Activated CD4-positive, alpha-beta T cell treated with anti-CD3 and anti-CD28 coated beads, Interleukin-2, amount 10 ng/mL, durations not matched to agents 24 days and 14 days (primary cell): ENCODE results near the gene NDOR1. TPM values are rescaled to one million over a fixed set of nuclear protein-coding genes. Genes with fewer than 3 reads are reported as not detected.

Experiments
- DNase-seq: peaks from one replicate; pipeline ENCODE4 v3.0.0; 2022
- H3K27ac Mint-ChIP-seq: one replicate; pipeline ENCODE4 v1.8.0; 2022; ENCODE audit warnings: mild to moderate bottlenecking, mixed read lengths
- H3K27me3 Mint-ChIP-seq: one replicate; pipeline ENCODE4 v1.8.0; 2022; ENCODE audit warnings: mixed read lengths
- H3K36me3 Mint-ChIP-seq: one replicate; pipeline ENCODE4 v1.8.0; 2022; ENCODE audit warnings: low read depth, mild to moderate bottlenecking, mixed read lengths
- H3K4me1 Mint-ChIP-seq: one replicate; pipeline ENCODE4 v1.8.0; 2021; ENCODE audit warnings: mixed read lengths
- H3K4me3 Mint-ChIP-seq: one replicate; pipeline ENCODE4 v1.8.0; 2022; ENCODE audit warnings: mild to moderate bottlenecking, moderate library complexity, mixed read lengths
- H3K9me3 Mint-ChIP-seq: one replicate; pipeline ENCODE4 v1.8.0; 2021; ENCODE audit warnings: mixed read lengths
- intact Hi-C: fragments of 100-400 bp; cut with micrococcal nuclease; formaldehyde crosslinking; loops from one replicate; pipeline ENCODE4 v1.15.1; 2023
- total RNA-seq: library from RNA; stranded (reverse); gene quantifications from 2 replicates; pipeline ENCODE4 v1.2.3, GENCODE V29; 2022

NDOR1 gene
- total RNA-seq, 1 donor from 2014 or later = 45.1 TPM

DNA sequence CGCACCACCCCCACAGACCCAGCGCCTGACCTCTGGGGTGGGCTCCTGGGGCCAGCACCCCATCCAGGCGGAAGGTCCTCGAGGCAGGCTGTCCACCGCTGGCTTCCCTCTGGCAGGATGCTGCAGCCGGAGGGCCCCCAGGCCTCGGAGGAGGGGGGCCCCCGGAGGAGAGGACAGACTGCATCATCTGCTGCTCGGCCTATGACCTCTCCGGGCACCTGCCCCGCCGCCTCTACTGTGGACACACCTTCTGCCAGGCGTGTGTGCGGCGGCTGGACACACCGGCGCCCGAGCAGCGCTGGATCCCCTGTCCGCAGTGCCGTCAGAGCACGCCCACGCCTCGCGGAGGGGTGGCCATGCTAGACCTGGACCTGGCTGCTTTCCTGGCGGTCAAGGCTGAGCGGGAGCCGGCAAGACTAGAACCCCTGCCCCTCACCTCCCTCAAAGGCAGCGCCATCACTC lies 23.0 kb downstream of the NDOR1 start:
- Mint-ChIP-seq H3K27ac (no peak overlapping the region), H3K9me3 (no peaks in the 10 kb centered on the region), H3K4me3 (no peak overlapping the region), H3K36me3 (no peaks in the 10 kb centered on the region), H3K27me3 (peaks cover 2% of the 10 kb centered on the region), H3K4me1 (peaks cover 4% of the 10 kb centered on the region)
- intact Hi-C loops = no loop called here
- DNase-seq = no peak

DNA sequence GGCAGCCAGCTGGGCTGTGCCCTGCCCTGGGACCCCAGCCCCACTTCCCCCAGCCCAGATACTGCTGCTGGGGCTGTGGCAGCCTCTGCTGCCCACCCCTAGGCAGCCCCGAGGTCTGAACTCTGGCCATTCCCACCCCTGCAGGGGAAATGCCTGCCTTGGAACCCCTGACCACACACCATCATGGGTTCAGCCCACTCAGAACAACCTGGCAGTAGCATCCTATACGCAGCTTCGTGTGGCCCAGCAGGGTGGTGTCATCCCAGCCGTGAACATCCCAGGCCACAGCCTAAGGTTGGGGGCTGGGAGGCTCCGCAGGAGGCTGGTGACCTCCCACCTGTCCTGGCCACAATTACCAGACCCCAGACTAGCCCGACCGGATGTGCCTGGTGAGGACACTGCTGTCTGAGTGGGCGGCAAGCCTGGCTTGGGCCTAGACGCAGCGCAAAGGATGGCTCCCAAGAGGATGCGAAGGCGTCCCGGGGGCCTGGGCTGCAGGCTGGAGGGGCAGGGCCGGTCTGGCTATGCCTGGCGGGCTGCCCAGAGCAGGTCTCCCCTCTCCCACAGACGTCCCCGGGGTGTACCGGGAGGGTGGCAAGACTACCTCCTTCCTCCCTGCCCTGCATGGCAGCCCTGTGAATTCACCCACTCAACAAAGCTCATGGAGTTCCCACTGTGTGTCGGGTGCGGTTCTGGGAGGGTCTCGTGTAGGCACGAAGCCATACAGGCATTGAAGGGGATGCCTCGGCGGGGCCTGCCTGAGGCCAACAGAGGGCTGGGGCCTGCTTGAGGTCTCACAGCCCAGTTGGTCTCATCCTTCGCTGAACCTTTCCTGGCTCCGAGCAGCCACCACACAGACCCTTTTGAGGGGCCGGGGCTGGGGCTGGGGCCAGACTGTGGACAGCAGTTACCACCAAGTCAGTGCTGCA lies 23.7 kb downstream of the NDOR1 start:
- H3K27ac Mint-ChIP-seq = no peak overlapping the region
- no peaks in the 10 kb centered on the region for H3K9me3 Mint-ChIP-seq
- no peaks in the 10 kb centered on the region for H3K36me3 Mint-ChIP-seq
- peaks cover 2% of the 10 kb centered on the region for H3K27me3 Mint-ChIP-seq
- intact Hi-C loops = no loop called here
- H3K4me3 Mint-ChIP-seq = no peak overlapping the region
- DNase-seq = no peak
- peaks cover 3% of the 10 kb centered on the region for H3K4me1 Mint-ChIP-seq

DNA sequence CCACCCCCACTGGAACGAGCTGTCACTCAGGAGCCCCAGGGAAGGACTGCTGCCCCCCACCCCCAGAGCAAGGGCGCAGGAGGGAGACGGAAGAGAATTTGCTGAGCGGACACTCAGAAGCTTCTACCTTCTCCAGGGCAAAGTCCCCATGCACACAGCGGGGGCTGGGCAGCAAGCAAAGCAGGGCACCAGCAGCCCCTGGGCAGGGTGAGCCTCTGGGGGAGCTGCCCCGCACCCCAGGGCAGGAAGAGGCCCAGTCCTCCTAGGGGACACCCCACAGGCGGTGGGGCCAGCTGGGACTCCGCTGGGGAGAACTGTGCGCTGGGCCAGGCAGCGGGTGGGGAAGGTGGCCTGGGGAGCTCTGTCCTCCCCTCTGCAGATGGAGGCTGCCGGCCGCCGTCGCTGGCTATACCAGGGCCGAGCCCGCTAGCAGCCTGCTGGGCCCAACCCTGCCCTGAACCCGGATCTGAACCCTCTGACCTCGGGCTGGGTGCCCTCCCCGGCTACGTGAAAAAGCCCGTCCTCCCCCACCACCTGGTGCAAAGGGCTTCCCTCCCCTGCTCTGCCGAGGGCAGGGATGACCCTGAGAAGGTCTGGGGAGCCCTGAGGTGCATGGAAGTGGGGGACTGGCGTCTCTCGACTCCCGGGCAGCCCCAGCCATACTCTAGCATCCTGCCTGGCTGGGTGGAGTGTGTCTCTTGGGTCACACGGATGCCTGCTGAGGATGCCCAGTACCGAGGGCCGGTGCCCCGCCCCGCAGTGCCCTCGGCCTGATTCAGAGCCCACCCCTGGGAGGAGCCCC lies 24.6 kb downstream of the NDOR1 start:
- intact Hi-C loops = no loop called here
- peaks cover 3% of the 10 kb centered on the region for H3K4me1 Mint-ChIP-seq
- H3K27ac Mint-ChIP-seq = no peak overlapping the region
- H3K4me3 Mint-ChIP-seq = no peak overlapping the region
- H3K27me3 Mint-ChIP-seq = peaks cover 2% of the 10 kb centered on the region
- H3K36me3 Mint-ChIP-seq = no peaks in the 10 kb centered on the region
- no peak for DNase-seq
- H3K9me3 Mint-ChIP-seq = no peaks in the 10 kb centered on the region

DNA sequence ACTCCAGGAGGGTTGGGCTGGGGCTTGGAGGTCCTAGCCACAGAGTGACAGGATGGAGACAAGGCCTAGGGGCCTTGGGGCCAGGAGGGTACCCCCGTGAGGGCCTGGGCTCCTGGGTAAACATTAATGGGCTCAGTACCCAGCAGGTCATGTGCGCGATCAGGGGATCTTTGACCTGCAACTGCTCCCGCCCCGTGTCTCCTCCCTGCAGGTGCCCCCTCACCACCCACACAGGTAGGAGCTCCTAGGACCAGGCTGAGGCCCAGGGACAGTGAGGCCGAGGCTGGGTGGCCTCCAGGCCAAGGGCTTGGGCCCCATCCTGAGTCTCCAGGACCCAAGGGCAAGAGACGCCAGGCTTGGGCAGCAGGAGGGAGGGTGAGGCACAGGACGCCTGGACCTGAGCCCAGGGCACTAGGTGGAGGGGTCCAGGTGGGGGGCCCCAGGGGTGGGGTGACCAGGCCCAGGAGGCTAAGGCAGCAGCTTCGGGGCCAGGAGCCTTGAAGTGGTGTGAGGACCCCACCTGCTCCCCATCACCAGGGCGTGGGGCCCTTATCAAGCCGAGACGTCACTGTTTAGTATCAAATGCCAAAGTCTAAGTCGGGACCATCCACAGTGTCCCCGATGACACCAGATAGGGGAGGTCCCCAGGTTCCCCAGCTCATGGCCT lies 25.3 kb downstream of the NDOR1 start, which contains the start of gene SLC34A3:
Gene SLC34A3 (plus strand): TSS at position 197 of the 667 bp plus-strand sequence. CDS start 802 bp downstream, outside the sequence.
- Mint-ChIP-seq H3K27me3 (peaks cover 3% of the 10 kb centered on the region), H3K36me3 (no peaks in the 10 kb centered on the region), H3K4me1 (peaks cover 3% of the 10 kb centered on the region), H3K27ac (no peak within 1 kb of the TSS), H3K4me3 (no peak within 1 kb of the TSS), H3K9me3 (no peaks in the 10 kb centered on the region)
- no peak for DNase-seq
- intact Hi-C loops = no loop called here

DNA sequence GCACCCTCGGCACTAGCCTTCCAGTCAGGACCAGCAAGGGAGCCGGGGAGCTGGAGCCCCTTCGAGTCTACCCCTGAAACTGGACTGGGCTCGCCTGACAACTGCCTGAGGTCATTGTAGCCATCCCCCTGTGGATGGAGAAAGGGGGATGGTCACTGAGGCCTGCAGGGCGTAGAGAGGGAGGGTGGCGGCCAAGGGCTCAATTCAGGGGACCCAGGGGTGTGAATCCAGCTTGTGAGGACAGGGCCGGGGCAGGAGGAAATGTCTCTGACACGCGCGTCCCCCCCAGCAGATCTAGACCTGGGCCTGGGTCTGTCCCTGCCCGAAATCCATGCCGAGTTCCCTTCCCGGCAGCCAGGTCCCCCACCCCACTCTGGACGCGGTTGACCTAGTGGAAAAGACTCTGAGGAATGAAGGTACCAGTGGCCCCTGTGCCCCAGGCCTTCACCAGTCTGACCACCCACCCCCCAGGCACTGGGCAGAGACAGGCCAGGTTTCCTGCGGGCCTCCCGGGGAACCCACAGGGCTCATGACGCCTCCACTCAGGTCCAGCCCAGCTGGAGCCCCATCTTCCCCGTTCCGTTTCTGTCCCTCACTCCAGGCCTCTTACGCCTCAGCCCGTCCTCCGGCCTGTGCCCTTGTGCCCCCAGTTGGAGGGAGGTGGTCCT lies 26.0 kb downstream of the NDOR1 start:
- intact Hi-C loops = no loop called here
- H3K27me3 Mint-ChIP-seq = peaks cover 3% of the 10 kb centered on the region
- H3K27ac Mint-ChIP-seq = no peak overlapping the region
- no peaks in the 10 kb centered on the region for H3K36me3 Mint-ChIP-seq
- no peak for DNase-seq
- no peak overlapping the region for H3K4me3 Mint-ChIP-seq
- H3K9me3 Mint-ChIP-seq = no peaks in the 10 kb centered on the region
- peaks cover 3% of the 10 kb centered on the region for H3K4me1 Mint-ChIP-seq

DNA sequence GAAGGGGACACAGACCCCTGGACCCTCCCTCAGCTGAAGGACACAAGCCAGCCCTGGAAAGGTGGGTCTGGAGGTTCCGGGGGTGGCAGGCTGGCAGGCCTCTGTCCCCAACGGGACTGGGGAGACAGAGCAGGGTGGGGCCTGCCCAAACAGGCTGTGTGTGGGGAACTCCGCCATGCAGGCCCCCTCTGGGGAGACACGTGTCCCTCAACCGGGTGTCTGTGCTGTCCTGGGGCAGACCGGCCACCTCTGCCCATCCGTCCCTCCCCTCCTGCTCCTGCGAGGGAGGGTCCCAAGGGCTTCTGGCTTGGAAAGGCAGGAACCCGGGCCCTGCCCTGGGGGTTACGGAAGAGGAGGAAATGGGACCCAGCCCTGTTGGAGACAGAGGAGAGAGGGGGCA lies 26.6 kb downstream of the NDOR1 start:
- no peaks in the 10 kb centered on the region for H3K36me3 Mint-ChIP-seq
- H3K27ac Mint-ChIP-seq = no peak overlapping the region
- intact Hi-C loops = no loop called here
- DNase-seq = no peak
- H3K9me3 Mint-ChIP-seq = no peaks in the 10 kb centered on the region
- H3K4me1 Mint-ChIP-seq = peaks cover 3% of the 10 kb centered on the region
- H3K27me3 Mint-ChIP-seq = peaks cover 3% of the 10 kb centered on the region
- no peak overlapping the region for H3K4me3 Mint-ChIP-seq

DNA sequence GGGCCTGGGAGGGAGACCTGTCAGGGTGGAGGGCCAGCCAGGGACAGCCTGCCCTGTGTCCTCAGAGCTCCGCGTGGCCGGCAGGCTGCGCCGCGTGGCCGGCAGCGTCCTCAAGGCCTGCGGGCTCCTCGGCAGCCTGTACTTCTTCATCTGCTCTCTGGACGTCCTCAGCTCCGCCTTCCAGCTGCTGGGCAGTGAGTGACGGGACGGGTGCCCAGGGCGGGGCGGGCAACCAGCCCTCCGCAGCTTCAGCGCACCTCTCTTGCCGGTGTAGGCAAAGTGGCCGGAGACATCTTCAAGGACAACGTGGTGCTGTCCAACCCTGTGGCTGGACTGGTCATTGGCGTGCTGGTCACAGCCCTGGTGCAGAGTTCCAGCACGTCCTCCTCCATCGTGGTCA lies 27.0 kb downstream of the NDOR1 start:
- H3K9me3 Mint-ChIP-seq = no peaks in the 10 kb centered on the region
- DNase-seq = no peak
- intact Hi-C loops = no loop called here

DNA sequence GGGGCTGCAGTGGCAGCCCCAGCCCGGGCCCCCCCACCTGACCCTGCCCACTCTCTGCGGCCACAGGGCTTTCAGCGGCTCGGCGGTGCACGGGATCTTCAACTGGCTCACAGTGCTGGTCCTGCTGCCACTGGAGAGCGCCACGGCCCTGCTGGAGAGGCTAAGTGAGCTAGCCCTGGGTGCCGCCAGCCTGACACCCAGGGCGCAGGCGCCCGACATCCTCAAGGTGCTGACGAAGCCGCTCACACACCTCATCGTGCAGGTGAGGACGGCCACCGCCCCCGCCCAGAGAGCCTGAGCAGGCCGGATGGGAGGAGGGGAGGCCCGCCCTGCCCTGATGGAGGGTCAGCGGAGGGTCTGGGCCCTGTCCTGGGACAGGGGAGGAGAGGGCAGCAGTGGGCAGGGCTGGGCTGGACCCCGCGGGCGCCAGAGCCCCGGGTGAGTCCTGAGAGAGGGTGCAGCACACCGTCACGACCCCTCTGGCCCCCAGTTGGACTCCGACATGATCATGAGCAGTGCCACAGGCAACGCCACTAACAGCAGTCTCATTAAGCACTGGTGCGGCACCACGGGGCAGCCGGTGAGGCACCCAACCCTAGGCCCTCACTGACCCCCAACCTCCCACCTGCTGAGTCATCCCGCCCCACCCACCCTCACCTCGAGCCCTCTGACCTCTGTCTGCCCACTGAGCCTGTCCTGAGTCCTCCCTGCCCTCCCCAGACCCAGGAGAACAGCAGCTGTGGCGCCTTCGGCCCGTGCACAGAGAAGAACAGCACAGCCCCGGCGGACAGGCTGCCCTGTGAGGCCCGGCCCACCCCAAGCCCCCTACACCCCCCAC lies 27.9 kb downstream of the NDOR1 start:
- intact Hi-C loops = no loop called here
- DNase-seq = no peak
- H3K27me3 Mint-ChIP-seq = peaks cover 2% of the 10 kb centered on the region
- no peak overlapping the region for H3K27ac Mint-ChIP-seq
- H3K36me3 Mint-ChIP-seq = no peaks in the 10 kb centered on the region
- H3K9me3 Mint-ChIP-seq = no peaks in the 10 kb centered on the region
- H3K4me3 Mint-ChIP-seq = no peak overlapping the region
- peaks cover 2% of the 10 kb centered on the region for H3K4me1 Mint-ChIP-seq

More for the DNA sequence above, 27.0 kb downstream of the NDOR1 start:
- H3K27me3 Mint-ChIP-seq = peaks cover 3% of the 10 kb centered on the region
- no peak overlapping the region for H3K4me3 Mint-ChIP-seq
- no peak overlapping the region for H3K27ac Mint-ChIP-seq
- no peaks in the 10 kb centered on the region for H3K36me3 Mint-ChIP-seq
- peaks cover 2% of the 10 kb centered on the region for H3K4me1 Mint-ChIP-seq

DNA sequence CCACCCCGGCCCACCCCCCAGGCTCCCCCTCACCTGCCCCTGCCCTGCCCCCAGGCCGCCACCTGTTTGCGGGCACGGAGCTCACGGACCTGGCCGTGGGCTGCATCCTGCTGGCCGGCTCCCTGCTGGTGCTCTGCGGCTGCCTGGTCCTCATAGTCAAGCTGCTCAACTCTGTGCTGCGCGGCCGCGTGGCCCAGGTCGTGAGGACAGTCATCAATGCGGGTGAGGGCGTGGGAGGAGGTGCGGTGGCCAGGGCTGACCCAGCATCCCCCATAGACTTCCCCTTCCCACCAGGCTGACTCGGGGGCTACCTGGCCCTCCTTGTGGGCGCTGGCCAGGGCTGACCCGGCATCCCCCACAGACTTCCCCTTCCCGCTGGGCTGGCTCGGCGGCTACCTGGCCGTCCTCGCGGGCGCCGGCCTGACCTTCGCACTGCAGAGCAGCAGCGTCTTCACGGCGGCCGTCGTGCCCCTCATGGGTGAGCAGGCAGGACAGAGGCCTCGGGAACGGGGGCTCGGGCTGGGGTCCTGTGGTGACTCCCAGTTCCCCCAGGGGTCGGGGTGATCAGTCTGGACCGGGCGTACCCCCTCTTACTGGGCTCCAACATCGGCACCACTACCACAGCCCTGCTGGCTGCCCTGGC lies 28.7 kb downstream of the NDOR1 start:
- Mint-ChIP-seq H3K27ac (no peak overlapping the region), H3K4me1 (peaks cover 7% of the 10 kb centered on the region), H3K4me3 (no peak overlapping the region), H3K9me3 (no peaks in the 10 kb centered on the region), H3K27me3 (peaks cover 2% of the 10 kb centered on the region), H3K36me3 (peaks cover 2% of the 10 kb centered on the region)
- no peak for DNase-seq
- intact Hi-C loops = no loop called here

DNA sequence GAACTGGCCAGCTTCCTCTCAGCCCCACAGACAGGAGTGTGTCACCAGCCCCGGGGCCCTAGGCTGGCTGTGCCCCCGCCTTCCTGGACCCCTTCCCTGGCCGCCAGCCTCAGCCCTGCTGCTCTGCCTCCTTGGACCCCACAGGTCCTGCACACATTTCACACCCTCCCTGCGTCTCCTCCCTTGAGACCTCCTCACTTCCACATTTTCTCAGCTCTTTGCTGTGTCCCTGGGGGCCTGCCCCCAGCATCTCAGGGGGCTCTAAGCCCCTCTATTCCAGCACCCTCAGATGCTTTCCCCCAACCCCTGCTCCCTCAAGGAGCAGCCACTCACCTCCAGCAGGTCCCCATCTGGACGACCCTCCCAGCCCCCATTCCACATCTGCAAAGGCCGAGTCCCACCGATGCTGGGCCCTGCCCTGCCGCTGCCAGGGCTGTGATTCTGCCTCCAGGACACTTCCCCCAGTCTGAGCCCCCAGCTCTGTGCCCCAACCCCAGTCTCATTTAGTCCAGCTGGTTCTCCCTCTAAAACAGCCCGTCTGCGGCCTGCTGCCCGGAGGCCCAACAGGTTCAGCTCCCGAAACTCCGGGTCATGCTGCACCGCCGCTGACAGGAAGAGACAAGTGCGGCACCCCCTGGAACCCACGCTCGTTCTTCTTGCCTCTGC lies 29.4 kb downstream of the NDOR1 start:
- DNase-seq = no peak
- intact Hi-C loops = no loop called here
- Mint-ChIP-seq H3K36me3 (peaks cover 2% of the 10 kb centered on the region), H3K4me3 (no peak overlapping the region), H3K4me1 (peaks cover 7% of the 10 kb centered on the region), H3K9me3 (no peaks in the 10 kb centered on the region), H3K27me3 (peaks cover 2% of the 10 kb centered on the region), H3K27ac (no peak overlapping the region)

DNA sequence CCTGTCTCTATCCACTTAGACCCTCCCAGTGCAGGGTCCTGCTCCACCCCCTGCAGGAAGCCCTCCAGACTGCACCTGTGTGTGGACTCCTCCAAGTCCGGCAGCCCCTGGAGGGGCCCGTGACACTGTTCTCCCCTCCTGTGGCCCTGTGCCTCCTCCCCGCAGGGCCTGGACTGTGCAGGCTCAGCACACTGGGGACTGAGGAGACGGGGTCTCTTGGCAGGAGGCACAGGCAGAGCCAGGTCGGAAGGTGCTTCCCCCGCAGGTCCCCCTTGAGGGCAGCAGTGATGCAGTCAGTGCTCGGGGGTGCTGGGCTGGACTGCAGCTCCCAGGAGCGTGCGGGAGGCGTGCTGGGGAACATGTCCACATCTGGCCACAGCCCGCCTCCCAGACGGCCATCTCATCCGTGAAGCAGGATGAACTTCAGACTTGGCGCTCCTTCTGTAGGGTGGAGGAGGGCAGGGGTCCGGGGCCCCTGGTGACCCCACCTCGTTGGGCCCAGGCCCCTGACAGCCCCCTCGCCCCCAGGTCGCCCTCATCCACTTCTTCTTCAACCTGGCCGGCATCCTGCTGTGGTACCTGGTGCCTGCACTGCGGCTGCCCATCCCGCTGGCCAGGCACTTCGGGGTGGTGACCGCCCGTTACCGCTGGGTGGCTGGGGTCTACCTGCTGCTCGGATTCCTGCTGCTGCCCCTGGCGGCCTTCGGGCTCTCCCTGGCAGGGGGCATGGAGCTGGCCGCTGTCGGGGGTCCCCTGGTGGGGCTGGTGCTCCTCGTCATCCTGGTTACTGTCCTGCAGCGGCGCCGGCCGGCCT lies 30.1 kb downstream of the NDOR1 start:
- Mint-ChIP-seq H3K4me3 (no peak overlapping the region), H3K9me3 (no peaks in the 10 kb centered on the region), H3K4me1 (peaks cover 7% of the 10 kb centered on the region), H3K27ac (no peak overlapping the region), H3K27me3 (peaks cover 2% of the 10 kb centered on the region), H3K36me3 (peaks cover 2% of the 10 kb centered on the region)
- intact Hi-C loops = loop anchor here (2.0 kb wide), 1 partner anchor 47 kb away; the partner anchor contains the start of genes ANAPC2 and SSNA1
- DNase-seq = no peak
